ENCODE data around the gene ENTR1. TPM values are rescaled to one million over a fixed set of nuclear protein-coding genes. Genes with fewer than 3 reads are reported as not detected.

Gene ENTR1
- total RNA-seq, 2 donors from 2014 or later: 19.9 to 52.5 TPM

GRCh38 chr9:136438548-136439480 lies 28.4 kb upstream of the ENTR1 start:
- WGBS: under 1% methylated on average over 39 of the region's 91 CpGs
- peak overlapping the region; percentile 88 to 92 for H3K4me3 ChIP-seq
- no peak for DNase-seq (ENCODE audit: low spot score)
- no peaks in the 10 kb centered on the region for H3K27me3 ChIP-seq (replicated peaks; ENCODE audit: insufficient read depth)
- TF ChIP-seq POLR2A (IDR thresholded peaks at IDR 0.05): no peak
- no peak for TF ChIP-seq CTCF (IDR thresholded peaks at IDR 0.05)
- TF ChIP-seq POLR2AphosphoS5 (IDR thresholded peaks at IDR 0.05): no peak
- H3K27ac ChIP-seq: peak overlapping the region; percentile 67 to 71
- intact Hi-C loops (cut with DNase I): no loop called here
- H3K9me3 ChIP-seq: no peaks in the 10 kb centered on the region
- H3K36me3 ChIP-seq: peaks cover 2 to 13% of the 10 kb centered on the region in 2 donors
- H3K4me1 ChIP-seq (replicated peaks): peaks cover 11% of the 10 kb centered on the region

- Histone ChIP-seq H3K36me3 (peaks cover 0 to 8% of the 10 kb centered on the region in 2 donors), H3K27ac (no peak overlapping the region), H3K4me3 (peak overlapping the region; percentile 88 to 92), H3K9me3 (no peaks in the 10 kb centered on the region), H3K27me3 (replicated peaks; ENCODE audit: insufficient read depth) (no peaks in the 10 kb centered on the region), H3K4me1 (replicated peaks) (peaks cover 11% of the 10 kb centered on the region)
- WGBS: 50% methylated on average over 37 of the region's 37 CpGs
- TF ChIP-seq POLR2A (IDR thresholded peaks at IDR 0.05) (no peak), CTCF (IDR thresholded peaks at IDR 0.05) (no peak), POLR2AphosphoS5 (IDR thresholded peaks at IDR 0.05) (no peak)
- intact Hi-C loops (cut with DNase I): no loop called here
- no peak for DNase-seq (ENCODE audit: low spot score)
Observed at GRCh38 chr9:136437839-136438547, 27.6 kb upstream of the ENTR1 start.

GRCh38 chr9:136437430-136437829 lies 27.0 kb upstream of the ENTR1 start:
- H3K4me1 ChIP-seq (replicated peaks): peaks cover 11% of the 10 kb centered on the region
- TF ChIP-seq POLR2A (IDR thresholded peaks at IDR 0.05): no peak
- TF ChIP-seq POLR2AphosphoS5 (IDR thresholded peaks at IDR 0.05): no peak
- TF ChIP-seq CTCF (IDR thresholded peaks at IDR 0.05): no peak
- WGBS: 57% methylated on average over 8 of the region's 8 CpGs

GRCh38 chr9:136436055-136436634 lies 25.7 kb upstream of the ENTR1 start:
- no peaks in the 10 kb centered on the region for H3K27me3 ChIP-seq (replicated peaks; ENCODE audit: insufficient read depth)
- H3K4me1 ChIP-seq (replicated peaks): peaks cover 11% of the 10 kb centered on the region
- no peaks in the 10 kb centered on the region for H3K9me3 ChIP-seq
- no peak overlapping the region for H3K27ac ChIP-seq
- no peak for DNase-seq (ENCODE audit: low spot score)
- TF ChIP-seq CTCF (IDR thresholded peaks at IDR 0.05) (no peak), POLR2AphosphoS5 (IDR thresholded peaks at IDR 0.05) (no peak), POLR2A (IDR thresholded peaks at IDR 0.05) (no peak)
- H3K4me3 ChIP-seq: no peak overlapping the region
- peaks cover 0 to 2% of the 10 kb centered on the region in 2 donors for H3K36me3 ChIP-seq
- intact Hi-C loops (cut with DNase I): no loop called here
- WGBS: 86% methylated on average over 25 of the region's 25 CpGs

More at GRCh38 chr9:136437430-136437829, 27.0 kb upstream of the ENTR1 start:
- Histone ChIP-seq H3K27me3 (replicated peaks; ENCODE audit: insufficient read depth) (no peaks in the 10 kb centered on the region), H3K9me3 (no peaks in the 10 kb centered on the region), H3K27ac (no peak overlapping the region), H3K36me3 (peaks cover 0 to 8% of the 10 kb centered on the region in 2 donors), H3K4me3 (peak overlapping the region in 1 of 2 donors; percentile 92)
- DNase-seq (ENCODE audit: low spot score): no peak
- intact Hi-C loops (cut with DNase I): no loop called here
